ENCODE data around the gene TNFRSF1A.
"Not testable (repeated sequence)": the region's sequence is repeated elsewhere in the genome, so short reads cannot be mapped to it uniquely, and the experiment has no call there.

Gene TNFRSF1A

DNA sequence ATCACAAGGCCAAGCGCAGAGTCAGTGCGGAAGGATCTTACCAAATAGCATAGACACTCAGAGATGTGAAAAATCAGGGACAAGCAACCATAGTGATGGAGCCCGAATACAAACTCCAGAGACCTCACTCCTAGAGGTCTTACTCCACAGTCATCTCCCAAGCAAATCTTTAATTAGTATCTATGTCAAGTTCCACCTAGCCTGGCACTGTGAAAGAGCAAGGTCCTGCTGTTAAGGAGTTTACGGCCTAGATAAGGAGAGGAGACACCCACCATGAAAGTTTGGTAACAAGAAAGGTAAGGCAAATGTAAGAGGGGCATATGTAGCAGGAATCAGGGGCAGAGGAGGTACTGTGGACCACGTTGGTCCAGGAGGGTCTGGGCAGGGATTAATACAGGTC lies 38.8 kb downstream of the TNFRSF1A start:
- Histone ChIP-seq H3K27me3 (ENCODE audit: control insufficient read depth, insufficient read depth, low read length, poor library complexity, severe bottlenecking) (no peaks in the 10 kb centered on the region), H3K4me3 (ENCODE audit: insufficient read depth, low read depth, low read length) (no peak overlapping the region), H3K4me1 (ENCODE audit: control insufficient read depth, insufficient read depth, low read length) (no peaks in the 10 kb centered on the region), H3K27ac (ENCODE audit: insufficient read depth, low read depth, low read length, poor library complexity, severe bottlenecking) (no peak overlapping the region), H3K36me3 (ENCODE audit: control insufficient read depth, insufficient read depth, low read length) (no peaks in the 10 kb centered on the region), H3K9me3 (ENCODE audit: control insufficient read depth, low read length) (no peaks in the 10 kb centered on the region)
- 93% methylated on average over 5 of the region's 5 CpGs for WGBS, 2 experiments

DNA sequence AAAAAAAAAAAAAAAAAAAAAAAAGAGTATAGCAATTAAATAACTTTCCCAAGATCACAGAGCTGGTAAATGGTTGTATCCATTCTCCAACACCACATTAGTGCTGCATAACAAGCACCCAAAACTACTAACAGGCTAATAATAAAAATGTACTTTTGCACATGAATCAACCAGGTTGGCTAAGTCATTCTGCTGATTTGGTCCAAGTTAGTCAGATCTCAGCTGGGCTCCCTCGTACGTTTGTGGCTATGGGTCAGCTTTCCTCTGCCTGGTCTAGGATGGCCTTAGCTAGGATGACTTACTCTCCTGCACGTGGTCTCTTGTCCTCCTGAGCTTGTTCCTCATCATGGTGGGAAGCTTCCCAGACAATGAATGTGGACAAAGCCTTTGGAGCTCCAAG lies 39.3 kb downstream of the TNFRSF1A start:
- H3K4me3 ChIP-seq (ENCODE audit: insufficient read depth, low read depth, low read length): no peak overlapping the region
- 87 to 89% methylated on average over 3 of the region's 3 CpGs for WGBS, 2 experiments

DNA sequence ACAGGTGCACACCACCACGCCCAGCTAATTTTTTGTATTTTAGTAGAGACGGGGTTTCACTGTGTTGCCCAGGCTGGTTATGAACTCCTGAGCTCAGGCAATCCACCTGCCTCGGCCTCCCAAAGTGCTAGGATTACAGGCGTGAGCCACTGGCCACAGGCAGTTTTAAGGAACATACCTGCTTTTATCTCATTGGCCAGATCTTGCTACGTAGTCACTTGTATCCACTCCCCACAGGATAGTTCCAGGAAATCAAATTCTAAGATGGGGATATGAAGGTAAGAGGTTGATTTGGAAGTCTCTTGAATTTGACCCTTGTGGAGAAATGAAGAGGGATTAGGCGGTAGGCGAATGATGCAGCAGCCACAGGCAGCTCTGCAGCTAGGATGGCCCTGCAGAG lies 40.2 kb downstream of the TNFRSF1A start:
- WGBS, 2 experiments: 92 to 94% methylated on average over 7 of the region's 7 CpGs
- H3K36me3 ChIP-seq (ENCODE audit: control insufficient read depth, insufficient read depth, low read length): no peaks in the 10 kb centered on the region
- no peaks in the 10 kb centered on the region for H3K27me3 ChIP-seq (ENCODE audit: control insufficient read depth, insufficient read depth, low read length, poor library complexity, severe bottlenecking)
- no peak overlapping the region for H3K27ac ChIP-seq (ENCODE audit: insufficient read depth, low read depth, low read length, poor library complexity, severe bottlenecking)
- no peaks in the 10 kb centered on the region for H3K9me3 ChIP-seq (ENCODE audit: control insufficient read depth, low read length)
- H3K4me3 ChIP-seq (ENCODE audit: insufficient read depth, low read depth, low read length): no peak overlapping the region
- H3K4me1 ChIP-seq (ENCODE audit: control insufficient read depth, insufficient read depth, low read length): no peaks in the 10 kb centered on the region

More for the DNA sequence above, 39.3 kb downstream of the TNFRSF1A start:
- Histone ChIP-seq H3K27ac (ENCODE audit: insufficient read depth, low read depth, low read length, poor library complexity, severe bottlenecking) (no peak overlapping the region), H3K4me1 (ENCODE audit: control insufficient read depth, insufficient read depth, low read length) (no peaks in the 10 kb centered on the region), H3K36me3 (ENCODE audit: control insufficient read depth, insufficient read depth, low read length) (no peaks in the 10 kb centered on the region), H3K9me3 (ENCODE audit: control insufficient read depth, low read length) (no peaks in the 10 kb centered on the region), H3K27me3 (ENCODE audit: control insufficient read depth, insufficient read depth, low read length, poor library complexity, severe bottlenecking) (no peaks in the 10 kb centered on the region)

DNA sequence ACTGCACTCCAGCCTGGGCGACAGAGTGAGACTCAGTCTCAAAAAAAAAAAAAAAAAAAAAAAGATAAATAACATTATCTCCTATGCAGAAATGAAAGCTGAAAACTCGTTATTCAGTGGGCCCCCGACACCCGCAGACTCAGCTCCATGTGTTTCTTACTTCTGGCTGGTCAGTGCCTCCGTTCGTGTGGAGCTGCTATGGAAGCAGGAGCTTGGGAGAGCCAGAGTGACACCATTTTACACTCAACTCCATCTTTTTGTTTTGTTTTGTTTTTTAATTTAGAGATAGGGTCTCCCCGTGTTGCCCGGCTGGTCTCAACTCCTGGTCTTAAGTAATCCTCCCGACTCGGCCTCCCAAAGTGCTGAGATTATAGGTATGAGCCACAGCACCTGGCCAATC lies 44.7 kb downstream of the TNFRSF1A start:
- Histone ChIP-seq H3K27ac (ENCODE audit: insufficient read depth, low read depth, low read length, poor library complexity, severe bottlenecking) (no peak overlapping the region), H3K36me3 (ENCODE audit: control insufficient read depth, insufficient read depth, low read length) (no peaks in the 10 kb centered on the region), H3K4me1 (ENCODE audit: control insufficient read depth, insufficient read depth, low read length) (no peaks in the 10 kb centered on the region), H3K27me3 (ENCODE audit: control insufficient read depth, insufficient read depth, low read length, poor library complexity, severe bottlenecking) (no peaks in the 10 kb centered on the region), H3K4me3 (ENCODE audit: insufficient read depth, low read depth, low read length) (no peak overlapping the region), H3K9me3 (ENCODE audit: control insufficient read depth, low read length) (no peaks in the 10 kb centered on the region)
- WGBS, 2 experiments: 92 to 94% methylated on average over 9 of the region's 10 CpGs

DNA sequence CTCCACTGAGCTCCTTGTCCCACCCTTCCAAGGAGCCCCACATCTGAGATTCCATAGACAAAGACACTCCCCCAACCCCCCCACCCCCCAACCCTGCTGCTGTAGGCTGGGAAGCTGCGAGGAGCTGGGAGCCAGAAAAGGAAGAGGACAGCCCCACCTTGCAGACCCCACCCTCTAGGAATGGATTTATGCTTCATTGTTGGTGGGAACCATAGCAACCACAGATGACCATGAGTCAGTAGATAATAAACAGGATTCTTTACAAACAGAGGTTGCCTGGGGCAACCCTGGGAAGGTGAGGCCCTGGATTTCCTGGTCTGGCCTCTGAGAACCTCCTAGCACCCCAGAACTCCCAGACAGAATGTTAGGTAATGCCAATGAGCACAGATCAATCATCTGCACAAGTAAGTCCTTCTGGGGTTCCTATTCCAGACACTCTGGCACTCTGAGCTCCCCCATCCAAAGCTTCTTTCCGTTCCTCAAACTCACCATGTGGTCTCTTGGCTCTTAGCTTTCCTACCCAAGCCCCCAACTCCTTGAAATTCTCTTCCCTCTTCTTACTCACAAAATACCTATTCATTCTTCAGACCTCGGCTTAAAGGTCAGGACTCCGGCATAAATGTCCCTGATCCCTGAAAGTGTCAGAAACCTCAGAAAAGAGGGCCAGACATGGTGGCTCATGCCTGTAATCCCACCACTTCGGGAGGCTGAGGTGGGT lies 46.6 kb downstream of the TNFRSF1A start:
- Histone ChIP-seq H3K9me3 (ENCODE audit: control insufficient read depth, low read length) (no peaks in the 10 kb centered on the region), H3K27ac (ENCODE audit: insufficient read depth, low read depth, low read length, poor library complexity, severe bottlenecking) (peak overlapping the region; percentile 63), H3K36me3 (ENCODE audit: control insufficient read depth, insufficient read depth, low read length) (no peaks in the 10 kb centered on the region), H3K4me1 (ENCODE audit: control insufficient read depth, insufficient read depth, low read length) (no peaks in the 10 kb centered on the region), H3K4me3 (ENCODE audit: insufficient read depth, low read depth, low read length) (no peak overlapping the region), H3K27me3 (ENCODE audit: control insufficient read depth, insufficient read depth, low read length, poor library complexity, severe bottlenecking) (no peaks in the 10 kb centered on the region)
- 80 to 92% methylated on average over 4 to 5 of the region's 5 CpGs for WGBS, 2 experiments

DNA sequence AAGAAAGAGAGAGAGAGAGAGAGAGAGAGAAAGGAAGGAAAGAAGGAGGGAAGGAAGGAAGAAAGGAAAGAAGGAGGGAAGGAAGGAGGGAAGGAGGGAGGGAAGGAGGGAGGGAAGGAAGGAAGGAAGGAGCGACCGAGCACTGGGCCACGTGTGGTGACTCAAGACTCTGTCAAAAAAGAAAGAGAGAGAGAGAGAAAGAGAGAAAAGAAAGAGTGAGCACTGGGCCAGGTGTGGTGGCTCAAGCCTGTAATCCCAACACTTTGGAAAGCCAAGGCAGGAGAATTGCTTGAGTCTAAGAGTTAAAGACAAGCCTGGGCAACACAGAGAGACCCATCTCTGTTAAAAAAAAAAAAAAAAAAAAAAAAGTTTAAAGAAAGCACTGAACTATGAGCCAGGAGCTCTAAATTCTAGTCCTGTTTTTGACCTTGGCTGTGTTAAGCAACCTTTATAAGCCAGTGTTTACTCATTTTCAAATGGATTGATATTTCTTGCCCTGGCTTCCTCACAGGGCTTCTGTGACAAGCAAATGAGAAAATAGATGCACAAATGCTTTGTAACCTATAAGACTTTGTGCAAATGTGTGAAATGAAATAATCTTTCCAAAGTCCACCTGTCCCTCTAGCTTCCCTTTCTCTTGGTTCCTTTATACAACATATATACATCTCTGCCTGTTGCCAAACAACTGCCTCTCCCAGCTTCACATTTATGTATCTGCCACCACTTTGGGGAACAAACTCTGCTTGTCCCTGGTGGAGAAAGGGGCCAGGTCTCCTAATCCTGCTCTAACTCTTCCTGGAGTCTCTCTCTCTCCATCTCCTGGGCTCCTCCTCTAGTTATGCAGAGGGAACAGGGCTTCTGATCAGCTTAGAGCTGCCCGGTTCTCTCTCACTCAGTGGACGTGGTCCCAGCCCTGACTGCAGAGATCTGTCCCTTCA lies 47.5 kb downstream of the TNFRSF1A start:
- Histone ChIP-seq H3K27ac (ENCODE audit: insufficient read depth, low read depth, low read length, poor library complexity, severe bottlenecking) (peak overlapping the region; percentile 11), H3K27me3 (ENCODE audit: control insufficient read depth, insufficient read depth, low read length, poor library complexity, severe bottlenecking) (no peaks in the 10 kb centered on the region), H3K9me3 (ENCODE audit: control insufficient read depth, low read length) (no peaks in the 10 kb centered on the region), H3K36me3 (ENCODE audit: control insufficient read depth, insufficient read depth, low read length) (no peaks in the 10 kb centered on the region), H3K4me3 (ENCODE audit: insufficient read depth, low read depth, low read length) (no peak overlapping the region), H3K4me1 (ENCODE audit: control insufficient read depth, insufficient read depth, low read length) (no peaks in the 10 kb centered on the region)
- 75 to 80% methylated on average over 5 of the region's 5 CpGs for WGBS, 2 experiments

DNA sequence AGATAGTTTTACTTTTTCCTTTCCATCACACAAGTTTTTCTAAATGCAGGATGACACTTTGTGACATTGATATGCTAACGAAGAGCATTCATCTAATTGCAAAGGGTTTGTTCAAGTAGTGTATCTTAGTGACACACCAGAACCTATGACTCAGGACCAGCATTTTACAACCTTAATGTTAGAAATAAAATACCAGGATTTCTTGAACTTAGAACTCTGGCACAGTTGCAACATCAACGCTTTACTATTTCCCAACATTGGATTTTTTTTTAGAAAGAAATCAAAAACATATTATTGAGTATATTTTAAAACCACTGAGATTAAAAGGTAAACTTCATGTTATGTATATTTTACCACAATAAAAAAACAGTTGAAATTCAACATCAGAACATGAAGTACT lies 49.3 kb downstream of the TNFRSF1A start:
- Histone ChIP-seq H3K36me3 (ENCODE audit: control insufficient read depth, insufficient read depth, low read length) (no peaks in the 10 kb centered on the region), H3K4me3 (ENCODE audit: insufficient read depth, low read depth, low read length) (no peak overlapping the region), H3K4me1 (ENCODE audit: control insufficient read depth, insufficient read depth, low read length) (no peaks in the 10 kb centered on the region), H3K27ac (ENCODE audit: insufficient read depth, low read depth, low read length, poor library complexity, severe bottlenecking) (no peak overlapping the region), H3K27me3 (ENCODE audit: control insufficient read depth, insufficient read depth, low read length, poor library complexity, severe bottlenecking) (no peaks in the 10 kb centered on the region), H3K9me3 (ENCODE audit: control insufficient read depth, low read length) (no peaks in the 10 kb centered on the region)
- 85% methylated on average over 2 of the region's 2 CpGs; no CpG with 5 or more reads in 1 of the 2 experiments for WGBS, 2 experiments

DNA sequence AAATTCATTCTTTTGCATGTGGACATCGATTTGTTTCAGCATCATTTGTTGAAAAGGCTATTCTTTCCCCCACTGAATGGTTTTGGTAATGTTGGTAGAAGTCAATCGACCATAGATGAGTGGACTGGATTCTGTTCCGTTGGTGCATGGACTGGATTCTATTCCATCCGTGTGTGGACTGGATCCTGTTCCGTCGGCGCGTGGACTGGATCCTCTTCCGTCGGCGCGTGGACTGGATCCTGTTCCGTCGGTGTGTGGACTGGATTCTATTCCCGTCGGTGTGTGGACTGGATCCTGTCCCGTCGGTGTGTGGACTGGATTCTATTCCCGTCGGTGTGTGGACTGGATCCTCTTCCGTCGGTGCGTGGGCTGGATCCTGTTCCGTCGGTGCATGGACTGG lies 52.0 kb downstream of the TNFRSF1A start:
- H3K4me3 ChIP-seq (ENCODE audit: insufficient read depth, low read depth, low read length); H3K27ac ChIP-seq (ENCODE audit: insufficient read depth, low read depth, low read length, poor library complexity, severe bottlenecking); H3K27me3 ChIP-seq (ENCODE audit: control insufficient read depth, insufficient read depth, low read length, poor library complexity, severe bottlenecking); H3K9me3 ChIP-seq (ENCODE audit: control insufficient read depth, low read length); H3K4me1 ChIP-seq (ENCODE audit: control insufficient read depth, insufficient read depth, low read length); H3K36me3 ChIP-seq (ENCODE audit: control insufficient read depth, insufficient read depth, low read length): not testable (repeated sequence)
- WGBS, 2 experiments: 91 to 95% methylated on average over 12 to 13 of the region's 25 CpGs

DNA sequence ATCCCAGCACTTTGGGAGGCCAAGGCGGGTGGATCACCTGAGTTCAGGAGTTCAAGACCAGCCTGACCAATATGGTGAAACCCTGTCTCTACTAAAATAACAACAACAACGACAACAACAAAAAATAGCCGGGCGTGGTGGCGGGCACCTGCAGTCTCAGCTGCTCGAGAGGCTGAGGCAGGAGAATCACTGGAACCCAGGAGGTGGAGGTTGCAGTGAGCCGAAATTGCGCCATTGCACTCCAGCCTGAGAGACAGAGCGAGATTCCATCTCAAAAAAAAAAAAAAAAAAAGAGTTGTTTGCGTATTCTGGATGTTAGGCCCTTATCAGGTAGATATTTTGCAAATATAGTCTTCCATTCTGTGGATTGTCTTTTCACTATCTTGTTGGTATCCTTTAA lies 52.8 kb downstream of the TNFRSF1A start:
- H3K4me3 ChIP-seq (ENCODE audit: insufficient read depth, low read depth, low read length); H3K4me1 ChIP-seq (ENCODE audit: control insufficient read depth, insufficient read depth, low read length); H3K27ac ChIP-seq (ENCODE audit: insufficient read depth, low read depth, low read length, poor library complexity, severe bottlenecking); H3K27me3 ChIP-seq (ENCODE audit: control insufficient read depth, insufficient read depth, low read length, poor library complexity, severe bottlenecking); H3K36me3 ChIP-seq (ENCODE audit: control insufficient read depth, insufficient read depth, low read length); H3K9me3 ChIP-seq (ENCODE audit: control insufficient read depth, low read length): not testable (repeated sequence)
- 90 to 94% methylated on average over 9 to 10 of the region's 10 CpGs for WGBS, 2 experiments

DNA sequence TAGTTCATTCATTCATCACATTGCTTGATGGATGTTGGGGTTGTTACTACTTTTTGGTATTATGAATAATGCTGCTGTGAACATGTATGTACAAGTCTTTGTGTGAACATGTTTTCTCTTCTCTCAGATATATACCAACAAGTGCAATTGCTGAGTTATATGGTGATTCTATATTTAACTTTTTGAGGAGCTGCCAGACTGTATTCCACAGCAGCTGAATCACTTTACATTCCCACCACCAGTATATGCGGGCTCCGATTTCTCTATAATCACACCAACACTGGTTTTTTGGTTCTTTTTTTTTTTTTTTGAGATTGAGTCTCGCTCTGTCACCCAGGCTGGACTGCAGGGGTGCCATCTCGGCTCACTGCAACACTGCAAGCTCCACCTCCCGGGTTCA lies 53.6 kb downstream of the TNFRSF1A start:
- H3K9me3 ChIP-seq (ENCODE audit: control insufficient read depth, low read length): no peaks in the 10 kb centered on the region
- H3K36me3 ChIP-seq (ENCODE audit: control insufficient read depth, insufficient read depth, low read length): no peaks in the 10 kb centered on the region
- no peaks in the 10 kb centered on the region for H3K27me3 ChIP-seq (ENCODE audit: control insufficient read depth, insufficient read depth, low read length, poor library complexity, severe bottlenecking)
- no peaks in the 10 kb centered on the region for H3K4me1 ChIP-seq (ENCODE audit: control insufficient read depth, insufficient read depth, low read length)
- no peak overlapping the region for H3K27ac ChIP-seq (ENCODE audit: insufficient read depth, low read depth, low read length, poor library complexity, severe bottlenecking)
- WGBS, 2 experiments: 100% methylated on average over 2 of the region's 5 CpGs
- no peak overlapping the region for H3K4me3 ChIP-seq (ENCODE audit: insufficient read depth, low read depth, low read length)

Measured in ectodermal cell (in vitro differentiated cells).